Stomach (tissue), 9 donors: ENCODE data around the gene SSR1. TPM values are rescaled to one million over a fixed set of nuclear protein-coding genes. Genes with fewer than 3 reads are reported as not detected.

Experiments used
- DNase-seq, 2 donors: peaks; one replicate each; pipeline versions ENCODE4 v3.0.0 to v3.0.0-alpha.2; 2013 to 2019
- H3K27ac ChIP-seq, 5 donors: fragments of 200-600 bp in 4 of 5; sonication (generic) in 4 of 5; one replicate each; pipeline ENCODE4 v1.5.1; 2013 to 2019; ENCODE audit warnings: mild to moderate bottlenecking in 1 of 5, moderate library complexity in 1 of 5
- H3K27me3 ChIP-seq, 3 donors: fragments of 200-600 bp; sonication (generic); one replicate each; pipeline ENCODE4 v1.5.1; 2017 to 2019; ENCODE audit warnings: mixed run types in 1 of 3
- H3K36me3 ChIP-seq, 4 donors: fragments of 200-600 bp; sonication (generic); 1 replicate in 3 of 4; 2 replicates in 1 of 4; pipeline ENCODE4 v1.5.1; 2016 to 2019
- H3K4me1 ChIP-seq, 4 donors: fragments of 200-600 bp; sonication (generic); one replicate each; pipeline ENCODE4 v1.5.1; 2016 to 2019
- H3K4me3 ChIP-seq, 4 donors: fragments of 200-600 bp; sonication (generic) in 3 of 4; one replicate each; pipeline ENCODE4 v1.5.1; 2016 to 2019; ENCODE audit warnings: mild to moderate bottlenecking in 1 of 4
- H3K9me3 ChIP-seq, 4 donors: fragments of 200-600 bp; sonication (generic); one replicate each; pipeline ENCODE4 v1.5.1; 2016 to 2019
- CTCF ChIP-seq, 7 experiments: fragments of 450-650 bp in 4 of 7; fragments of 200-600 bp in 3 of 7; sonication (generic) in 3 of 7; IDR thresholded peaks; one replicate each; pipeline ENCODE4 v1.5.1; 2016 to 2019; ENCODE audit warnings: antibody characterized with exemption in 7 of 7, control low read depth in 2 of 7, mild to moderate bottlenecking in 1 of 7
- EP300 ChIP-seq: sonication (generic); formaldehyde crosslinking; IDR thresholded peaks from one replicate; pipeline ENCODE4 v1.6.1; 2017; ENCODE audit warnings: antibody characterized with exemption
- POLR2A ChIP-seq, 4 donors: fragments of 450-650 bp; IDR thresholded peaks; one replicate each; pipeline ENCODE4 v1.6.1; 2016; ENCODE audit warnings: antibody characterized with exemption in 4 of 4, control low read depth in 2 of 4, mild to moderate bottlenecking in 1 of 4, moderate library complexity in 1 of 4
- POLR2AphosphoS5 ChIP-seq, 3 donors: sonication (generic); formaldehyde crosslinking; IDR thresholded peaks; one replicate each; pipeline ENCODE4 v1.6.1; 2016; ENCODE audit warnings: antibody characterized with exemption in 3 of 3
- WGBS, 5 donors: extraction: QIAGEN DNeasy Blood & Tissue Kit in 3 of 5; methylation state at CpG; one replicate each; pipeline versions ENCODE4 v1.1.5 to v1.1.7; 2013 to 2018; 5-methylcytosine and 5-hydroxymethylcytosine counted together
- intact Hi-C: fragments of 100-400 bp; cut with DNase I; formaldehyde crosslinking; loops from one replicate; pipeline ENCODE4 v1.15.1; 2023; ENCODE audit warnings: low total_unique reads
- polyA plus RNA-seq, 3 donors: library from polyadenylated mRNA; stranded (reverse); fragments of 200-250 nt; gene quantifications; one replicate each; pipeline ENCODE4 v1.2.3, GENCODE V29; 2013
- total RNA-seq, 5 donors: library from RNA; depleted of rRNA; stranded (reverse); fragments of >200 nt; gene quantifications; one replicate each; pipeline versions ENCODE4 v1.1.0 to v1.2.3, GENCODE V29; 2014 to 2016
- donor health status: healthy with polysubstance abuse.
- donor health status: Bipolar disorder and iron deficiency.
- donor health status: healthy.

The SSR1 gene
- total and polyA plus RNA-seq, 8 donors: 11.6 to 62.4 (median 30.1) TPM

GRCh38 chr6:7232351-7232750 lies 80.6 kb downstream of the SSR1 start:
- peaks cover 48 to 82% (median 76%) of the 10 kb centered on the region in 4 donors for H3K36me3 ChIP-seq
- peak overlapping the region in 1 of 5 donors; percentile 11 for H3K27ac ChIP-seq
- H3K4me3 ChIP-seq: no peak overlapping the region
- no peaks in the 10 kb centered on the region for H3K27me3 ChIP-seq
- peaks cover 21 to 46% (median 30%) of the 10 kb centered on the region in 4 donors for H3K4me1 ChIP-seq
- intact Hi-C loops: no loop called here
- no peaks in the 10 kb centered on the region for H3K9me3 ChIP-seq
- 52 to 90% (median 75%) methylated on average over 2 of the region's 2 CpGs for WGBS, 5 donors
- TF ChIP-seq POLR2AphosphoS5 (IDR thresholded peaks at IDR 0.05) (no peak), EP300 (no peak), CTCF (IDR thresholded peaks at IDR 0.05) (no peak), POLR2A (IDR thresholded peaks at IDR 0.05) (no peak)
- no peak for DNase-seq

- no peak for DNase-seq
- Histone ChIP-seq H3K27me3 (no peaks in the 10 kb centered on the region), H3K27ac (peak overlapping the region in 1 of 5 donors; percentile 11), H3K36me3 (peaks cover 59 to 94% (median 88%) of the 10 kb centered on the region in 4 donors), H3K4me1 (peaks cover 16 to 34% (median 20%) of the 10 kb centered on the region in 4 donors), H3K9me3 (no peaks in the 10 kb centered on the region), H3K4me3 (no peak overlapping the region)
- intact Hi-C loops: no loop called here
- no peak for TF ChIP-seq POLR2A (IDR thresholded peaks at IDR 0.05)
- TF ChIP-seq POLR2AphosphoS5 (IDR thresholded peaks at IDR 0.05): no peak
- no peak for TF ChIP-seq EP300
- TF ChIP-seq CTCF (IDR thresholded peaks at IDR 0.05): no peak
- 95 to 97% (median 96%) methylated on average over 33 to 37 of the region's 37 CpGs for WGBS, 5 donors
Observed at GRCh38 chr6:7230956-7231713, 81.9 kb downstream of the SSR1 start.

GRCh38 chr6:7230327-7230691 lies 82.7 kb downstream of the SSR1 start:
- intact Hi-C loops: no loop called here
- WGBS, 5 donors: 97 to 99% (median 98%) methylated on average over 27 to 39 of the region's 39 CpGs
- Histone ChIP-seq H3K36me3 (peaks cover 65 to 96% (median 92%) of the 10 kb centered on the region in 4 donors), H3K27me3 (no peaks in the 10 kb centered on the region), H3K4me1 (peaks cover 8 to 25% (median 12%) of the 10 kb centered on the region in 4 donors), H3K27ac (no peak overlapping the region), H3K9me3 (no peaks in the 10 kb centered on the region), H3K4me3 (no peak overlapping the region)
- DNase-seq: no peak
- no peak for TF ChIP-seq EP300
- no peak for TF ChIP-seq POLR2A (IDR thresholded peaks at IDR 0.05)
- no peak for TF ChIP-seq CTCF (IDR thresholded peaks at IDR 0.05)
- TF ChIP-seq POLR2AphosphoS5 (IDR thresholded peaks at IDR 0.05): no peak

- WGBS, 5 donors: 94 to 96% (median 95%) methylated on average over 49 to 62 of the region's 62 CpGs
- intact Hi-C loops: no loop called here
- peaks cover 65 to 99% (median 93%) of the 10 kb centered on the region in 4 donors for H3K36me3 ChIP-seq
Observed at GRCh38 chr6:7229376-7230326, 83.3 kb downstream of the SSR1 start.

More at GRCh38 chr6:7229376-7230326, 83.3 kb downstream of the SSR1 start:
- no peaks in the 10 kb centered on the region for H3K27me3 ChIP-seq
- H3K9me3 ChIP-seq: no peaks in the 10 kb centered on the region
- peaks cover 1 to 19% (median 5%) of the 10 kb centered on the region in 4 donors for H3K4me1 ChIP-seq
- TF ChIP-seq POLR2AphosphoS5 (IDR thresholded peaks at IDR 0.05) (no peak), CTCF (IDR thresholded peaks at IDR 0.05) (no peak), POLR2A (IDR thresholded peaks at IDR 0.05) (no peak), EP300 (no peak)
- no peak for DNase-seq
- no peak overlapping the region for H3K27ac ChIP-seq
- no peak overlapping the region for H3K4me3 ChIP-seq
